CD4-positive, alpha-beta T cell (primary cell): ENCODE results near the gene TMEM63A. TPM values are rescaled to one million over a fixed set of nuclear protein-coding genes. Genes with fewer than 3 reads are reported as not detected.
"Not testable (repeated sequence)": the region's sequence is repeated elsewhere in the genome, so short reads cannot be mapped to it uniquely, and the experiment has no call there.

Experiments
- ATAC-seq: fragments of 200-7000 bp; cut with Tn5 transposase; one replicate; pipeline ENCODE4 v1.10.0; 2022; ENCODE audit warnings: mild to moderate bottlenecking; ENCODE audit not compliant: poor library complexity
- CTCF ChIA-PET: fragments of 350-600 bp; sonication (Branson Sonifier 250); formaldehyde crosslinking; loops from one replicate; lab custom pipeline; 2021; ENCODE audit warnings: antibody characterized with exemption, inconsistent platforms; lab: Charles Lee
- POLR2A ChIA-PET: fragments of 350-600 bp; sonication (Branson Sonifier 250); formaldehyde crosslinking; loops from one replicate; lab custom pipeline; 2021; ENCODE audit warnings: antibody characterized with exemption, inconsistent platforms; lab: Charles Lee
- DNase-seq, 14 experiments: peaks; one replicate each; pipeline ENCODE4 v3.0.0-alpha.2; 2013 to 2020; ENCODE audit warnings: mixed read lengths in 2 of 14
- H3K27ac ChIP-seq, 2 donors: one replicate each; pipeline versions ENCODE4 v1.5.1 to v1.7.0; 2013; ENCODE audit warnings: low read length in 2 of 2, low read depth in 1 of 2, mild to moderate bottlenecking in 1 of 2
- H3K27me3 ChIP-seq, 2 experiments: 1 replicate in 1 of 2; 2 replicates in 1 of 2; pipeline versions ENCODE4 v1.6.1 to v1.7.0; 2013; ENCODE audit warnings: low read length in 2 of 2, control low read depth in 1 of 2, mild to moderate bottlenecking in 1 of 2, moderate library complexity in 1 of 2; ENCODE audit not compliant: insufficient read depth in 2 of 2, control insufficient read depth in 1 of 2
- H3K36me3 ChIP-seq: one replicate; pipeline ENCODE4 v1.6.1; 2013; ENCODE audit warnings: low read length, control low read depth; ENCODE audit not compliant: insufficient read depth
- H3K4me1 ChIP-seq: one replicate; pipeline ENCODE4 v1.6.1; 2013; ENCODE audit warnings: low read length, control low read depth; ENCODE audit not compliant: insufficient read depth
- H3K4me3 ChIP-seq: one replicate; pipeline ENCODE4 v1.5.1; 2013; ENCODE audit warnings: mild to moderate bottlenecking, low read length, moderate library complexity
- H3K9me3 ChIP-seq, 2 experiments: 1 replicate in 1 of 2; 2 replicates in 1 of 2; pipeline versions ENCODE4 v1.6.1 to v1.7.0; 2013; ENCODE audit warnings: low read length in 2 of 2, mild to moderate bottlenecking in 2 of 2, control low read depth in 1 of 2, moderate library complexity in 1 of 2; ENCODE audit not compliant: control insufficient read depth in 1 of 2, insufficient read depth in 1 of 2
- H3K27ac Mint-ChIP-seq: one replicate; pipeline ENCODE4 v1.8.0; 2020; ENCODE audit warnings: mixed read lengths
- H3K27me3 Mint-ChIP-seq: one replicate; pipeline ENCODE4 v1.8.0; 2021; ENCODE audit warnings: mixed read lengths
- H3K36me3 Mint-ChIP-seq: one replicate; pipeline ENCODE4 v1.8.0; 2021; ENCODE audit warnings: low read depth, mixed read lengths
- H3K4me1 Mint-ChIP-seq: one replicate; pipeline ENCODE4 v1.8.0; 2021; ENCODE audit warnings: low read depth, mixed read lengths
- H3K4me3 Mint-ChIP-seq: one replicate; pipeline ENCODE4 v1.8.0; 2020; ENCODE audit warnings: mild to moderate bottlenecking, mixed read lengths
- H3K9me3 Mint-ChIP-seq: one replicate; pipeline ENCODE4 v1.8.0; 2020; ENCODE audit warnings: mixed read lengths
- CTCF ChIP-seq: fragments of 200-600 bp; IDR thresholded peaks from one replicate; pipeline ENCODE4 v1.8.0; 2022; ENCODE audit warnings: antibody characterized with exemption, mild to moderate bottlenecking
- intact Hi-C, 2 experiments: fragments of 100-400 bp; cut with DNase I in 1 of 2; cut with micrococcal nuclease in 1 of 2; formaldehyde crosslinking; loops; one replicate each; pipeline versions ENCODE4 v1.15.1 to v1.9.0; 2023 to 2025; cut with DNase I, micrococcal nuclease
- total RNA-seq, 174 experiments: library from RNA in 2 of 174; stranded (reverse) in 2 of 174; gene quantifications; one replicate each; pipeline ENCODE4 v1.2.3 and lab custom pipeline; 2021 to 2026

TMEM63A gene
- total RNA-seq, 2 experiments from 2014 or later = 199 to 204 TPM

GRCh38 chr1:225808136-225808535 lies 74.0 kb downstream of the TMEM63A start:
- no peak for TF ChIP-seq CTCF
- Histone ChIP-seq H3K36me3 (no peaks in the 10 kb centered on the region), H3K9me3 (no peaks in the 10 kb centered on the region), H3K4me1 (peaks cover 10% of the 10 kb centered on the region), H3K27ac (no peak overlapping the region), H3K4me3 (no peak overlapping the region), H3K27me3 (no peaks in the 10 kb centered on the region)
- Mint-ChIP-seq H3K27ac (no peak overlapping the region), H3K4me3 (peak overlapping the region; percentile 44), H3K27me3 (no peaks in the 10 kb centered on the region), H3K36me3 (no peaks in the 10 kb centered on the region), H3K4me1 (no peaks in the 10 kb centered on the region), H3K9me3 (no peaks in the 10 kb centered on the region)
- DNase-seq (no peak), ATAC-seq (no peak)
- intact Hi-C loops = no loop called here
- POLR2A ChIA-PET = interaction anchor here (5.0 kb wide), 1 partner anchor 30 kb away, joined by 42 read pairs; the partner anchor contains the start of gene SRP9
- CTCF ChIA-PET = no interaction called here

- H3K4me1 ChIP-seq, DNase-seq, H3K36me3 ChIP-seq, POLR2A ChIA-PET, H3K4me1 Mint-ChIP-seq, H3K36me3 Mint-ChIP-seq, H3K27me3 ChIP-seq, intact Hi-C loops, H3K27ac Mint-ChIP-seq, H3K4me3 ChIP-seq, H3K4me3 Mint-ChIP-seq, H3K27me3 Mint-ChIP-seq, H3K9me3 ChIP-seq, CTCF ChIA-PET, H3K9me3 Mint-ChIP-seq, ATAC-seq, H3K27ac ChIP-seq: not testable (repeated sequence)
Measured at GRCh38 chr1:225806736-225807135, 75.4 kb downstream of the TMEM63A start.

GRCh38 chr1:225806249-225806648 lies 75.9 kb downstream of the TMEM63A start:
- Mint-ChIP-seq H3K27me3 (no peaks in the 10 kb centered on the region), H3K4me1 (no peaks in the 10 kb centered on the region), H3K9me3 (no peaks in the 10 kb centered on the region), H3K27ac (no peak overlapping the region), H3K4me3 (no peak overlapping the region), H3K36me3 (no peaks in the 10 kb centered on the region)
- no peak for ATAC-seq
- intact Hi-C loops = no loop called here
- Histone ChIP-seq H3K4me3 (no peak overlapping the region), H3K9me3 (no peaks in the 10 kb centered on the region), H3K27me3 (no peaks in the 10 kb centered on the region), H3K4me1 (peaks cover 10% of the 10 kb centered on the region), H3K36me3 (no peaks in the 10 kb centered on the region), H3K27ac (no peak overlapping the region)
- no peak for TF ChIP-seq CTCF
- POLR2A ChIA-PET = no interaction called here
- no peak for DNase-seq
- CTCF ChIA-PET = no interaction called here

GRCh38 chr1:225801146-225801545 lies 81.0 kb downstream of the TMEM63A start:
- CTCF ChIA-PET = interaction anchor here (1.7 kb wide), 1 partner anchor 24 kb away, joined by 8 read pairs; the partner anchor contains the start of gene SRP9
- H3K9me3 Mint-ChIP-seq, H3K36me3 Mint-ChIP-seq, DNase-seq, H3K4me1 ChIP-seq, H3K27me3 Mint-ChIP-seq, intact Hi-C loops, H3K4me1 Mint-ChIP-seq, H3K4me3 ChIP-seq, H3K27ac ChIP-seq, H3K9me3 ChIP-seq, H3K27me3 ChIP-seq, ATAC-seq, H3K4me3 Mint-ChIP-seq, POLR2A ChIA-PET, H3K36me3 ChIP-seq: not testable (repeated sequence)
- H3K27ac Mint-ChIP-seq = peak overlapping the region; percentile 55

- POLR2A ChIA-PET = interaction anchor here (1.3 kb wide), 1 partner anchor 19 kb away, joined by 3 read pairs; the partner anchor contains the start of gene SRP9
- CTCF ChIA-PET, H3K9me3 ChIP-seq, ATAC-seq, H3K27me3 Mint-ChIP-seq, H3K4me3 ChIP-seq, intact Hi-C loops, DNase-seq, H3K27ac Mint-ChIP-seq, H3K9me3 Mint-ChIP-seq, H3K4me1 ChIP-seq, H3K4me3 Mint-ChIP-seq, H3K27me3 ChIP-seq, H3K4me1 Mint-ChIP-seq, H3K27ac ChIP-seq: not testable (repeated sequence)
- peaks cover 11% of the 10 kb centered on the region for H3K36me3 ChIP-seq
- peaks cover 46% of the 10 kb centered on the region for H3K36me3 Mint-ChIP-seq
Measured at GRCh38 chr1:225796097-225796496, 86.1 kb downstream of the TMEM63A start.
